K562 (cell line): Measurements from ENCODE around the gene WDR55. TPM values are rescaled to one million over a fixed set of nuclear protein-coding genes. Genes with fewer than 3 reads are reported as not detected.

ENCODE experiments used
- ATF7 ChIP-seq: fragments of 450-650 bp; IDR thresholded peaks from 2 replicates; pipeline ENCODE4 v1.7.1; 2014; ENCODE audit warnings: mild to moderate bottlenecking, moderate library complexity
- CBFB ChIP-seq: sonication (generic); formaldehyde crosslinking; IDR thresholded peaks from 2 replicates; pipeline ENCODE4 v1.4.0; 2020; ENCODE audit warnings: mild to moderate bottlenecking, missing genetic modification reagents
- CEBPG ChIP-seq, 3 experiments: fragments of 200-800 bp in 1 of 3; sonication (Bioruptor generic) in 1 of 3; sonication (generic) in 1 of 3; formaldehyde crosslinking in 1 of 3; IDR thresholded peaks in 2 of 3; conservative IDR thresholded peaks in 1 of 3; 2 replicates each; pipeline versions ENCODE4 v1.6.1 to v1.8.0; 2016 to 2022; ENCODE audit warnings: missing compliant biosample characterization in 2 of 3, missing genetic modification characterization in 2 of 3, mild to moderate bottlenecking in 1 of 3, missing genetic modification reagents in 1 of 3
- CHD1 ChIP-seq: fragments of 200-600 bp; sonication (generic); IDR thresholded peaks from one replicate; pipeline ENCODE4 v1.6.1; 2012; ENCODE audit warnings: mild to moderate bottlenecking, moderate library complexity, low read length, inconsistent platforms
- EGR1 ChIP-seq: fragments of 450-650 bp; conservative IDR thresholded peaks from 2 replicates; pipeline ENCODE4 v1.6.1; 2017; ENCODE audit warnings: mild to moderate bottlenecking
- EWSR1 ChIP-seq: fragments of 450-650 bp; IDR thresholded peaks from 2 replicates; pipeline ENCODE4 v1.6.1; 2018; ENCODE audit warnings: borderline replicate concordance, mild to moderate bottlenecking, low read depth, moderate library complexity; ENCODE audit not compliant: partially characterized antibody
- FOXA1 ChIP-seq: fragments of 450-650 bp; IDR thresholded peaks from 2 replicates; pipeline ENCODE4 v1.6.1; 2016; ENCODE audit warnings: mild to moderate bottlenecking, borderline replicate concordance
- HNRNPH1 ChIP-seq: fragments of 200-400 bp; formaldehyde crosslinking; optimal IDR thresholded peaks from 2 replicates; pipeline ENCODE3; 2017; ENCODE audit warnings: low read depth, mild to moderate bottlenecking, low read length, moderate library complexity
- RBBP5 ChIP-seq: fragments of 200-600 bp; sonication (generic); IDR thresholded peaks from 2 replicates; pipeline ENCODE4 v1.6.1; 2012; ENCODE audit warnings: borderline replicate concordance, mild to moderate bottlenecking, low read length, control low read depth, inconsistent platforms; ENCODE audit not compliant: insufficient read depth, poor library complexity, severe bottlenecking
- SMARCA4 ChIP-seq: fragments of 450-650 bp; IDR thresholded peaks from 2 replicates; pipeline ENCODE4 v1.6.1; 2016
- SMC3 ChIP-seq: conservative IDR thresholded peaks from 2 replicates; pipeline ENCODE4 v1.6.1; 2011; ENCODE audit warnings: low read depth, low read length, improper control_type of control experiment; ENCODE audit not compliant: insufficient read depth
- SOX6 ChIP-seq: fragments of 450-650 bp; IDR thresholded peaks from 2 replicates; pipeline ENCODE4 v1.6.1; 2014; ENCODE audit warnings: mild to moderate bottlenecking
- SREBF1 ChIP-seq: fragments of 150-350 bp; IDR thresholded peaks from 2 replicates; pipeline ENCODE4 v1.6.1; 2014; ENCODE audit warnings: antibody characterized with exemption, low read depth, low read length, borderline replicate concordance
- SRSF1 ChIP-seq: fragments of 200-400 bp; formaldehyde crosslinking; IDR thresholded peaks from 2 replicates; pipeline ENCODE4 v1.6.1; 2017; ENCODE audit warnings: mild to moderate bottlenecking, low read depth, low read length, moderate library complexity
- ZMIZ1 ChIP-seq, 2 experiments: fragments of 150-350 bp in 1 of 2; IDR thresholded peaks; 2 replicates each; pipeline ENCODE4 v1.6.1; 2012 to 2016; ENCODE audit warnings: low read depth in 2 of 2, low read length in 2 of 2, mild to moderate bottlenecking in 1 of 2, moderate library complexity in 1 of 2
- ZNF140 ChIP-seq: fragments of 250-450 bp; sonication (Bioruptor Pico); IDR thresholded peaks from 2 replicates; pipeline ENCODE4 v1.8.0; 2021; ENCODE audit warnings: moderate library complexity, mild to moderate bottlenecking, inconsistent platforms
- ZNF444 ChIP-seq: fragments of 250-450 bp; sonication (Bioruptor Pico); IDR thresholded peaks from 2 replicates; pipeline ENCODE4 v1.4.0; 2020; ENCODE audit warnings: mild to moderate bottlenecking, moderate library complexity
- ZNF584 ChIP-seq: fragments of 200-800 bp; sonication (Bioruptor generic); IDR thresholded peaks from 2 replicates; pipeline ENCODE4 v1.6.1; 2016; ENCODE audit warnings: low read depth, mild to moderate bottlenecking, missing genetic modification characterization, missing compliant biosample characterization
- polyA plus RNA-seq, 8 experiments: library from polyadenylated mRNA; depleted of rRNA in 4 of 8; stranded (reverse) in 5 of 8; unstranded in 3 of 8; fragments of >200 nt; fragmentation: Nextera tagmentation in 2 of 8; fragmentation: Illumina TruSeq in 1 of 8; extraction: Ambion mirVana in 2 of 8; extraction: Trizol in 1 of 8; gene quantifications; 2 replicates each; pipeline versions ENCODE4 v1.2.1 to v1.2.3, GENCODE V29; 2011 to 2014; ENCODE audit warnings: inconsistent platforms in 1 of 8, missing spikeins in 1 of 8
- total RNA-seq, 7 experiments: library from RNA; depleted of rRNA in 6 of 7; stranded (reverse); fragments of >200 nt in 6 of 7; fragmentation: Illumina TruSeq in 2 of 7; extraction: Trizol in 2 of 7; gene quantifications; 2 replicates each; pipeline versions ENCODE4 v1.2.1 to v1.2.3, GENCODE V29; 2011 to 2021; ENCODE audit warnings: low replicate concordance in 1 of 7
- TF ChIP-seq, protein P1 (sequence below): fragments of 250-450 bp; sonication (Bioruptor Pico); IDR thresholded peaks from 2 replicates; pipeline ENCODE4 v1.5.0; 2022; ENCODE audit warnings: mild to moderate bottlenecking
- TF ChIP-seq, protein P2 (sequence below): fragments of 450-650 bp; formaldehyde crosslinking; IDR thresholded peaks from 2 replicates; pipeline ENCODE4 v1.4.0; 2020; ENCODE audit warnings: mild to moderate bottlenecking, moderate library complexity

The WDR55 gene
- total and polyA plus RNA-seq, 9 of the 15 experiments (the other 6 are each of a cell fraction or from before 2014, with no cell fraction given), result 5.2 to 45.0 (median 29.3) TPM

DNA sequence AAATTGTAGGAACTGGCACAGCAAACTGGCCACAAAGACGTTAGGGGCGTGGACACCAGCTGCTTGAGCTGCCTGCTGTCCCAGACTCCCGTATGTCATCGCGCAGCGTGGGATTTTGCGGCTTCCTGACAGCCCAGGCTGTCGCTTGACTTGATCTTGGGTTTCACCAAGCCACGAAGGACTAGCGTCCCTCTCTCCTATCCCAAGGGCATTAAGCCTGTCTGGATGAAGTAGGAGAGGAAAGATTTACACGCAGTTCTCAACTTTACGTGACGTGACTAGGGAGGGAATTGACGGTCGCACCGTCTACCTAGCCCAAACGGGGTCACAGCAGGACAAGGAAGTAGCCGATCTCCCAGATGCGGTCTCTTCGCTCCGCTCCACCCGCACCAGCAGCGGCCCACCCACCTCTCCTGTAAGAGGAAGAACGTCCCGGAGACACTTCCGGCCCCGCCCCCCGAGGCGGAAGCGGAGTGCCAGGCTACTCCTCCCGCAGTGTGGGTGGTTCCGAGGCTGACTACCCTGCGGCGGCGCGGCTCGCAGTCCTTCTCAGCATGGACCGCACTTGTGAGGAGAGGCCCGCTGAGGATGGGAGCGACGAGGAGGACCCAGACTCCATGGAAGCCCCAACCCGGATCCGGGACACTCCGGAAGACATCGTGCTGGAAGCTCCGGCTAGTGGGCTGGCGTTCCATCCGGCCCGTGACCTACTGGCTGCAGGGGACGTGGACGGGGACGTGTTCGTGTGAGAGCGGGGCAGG, at the start of gene WDR55 (continued):
- TF ChIP-seq CBFB (CRISPR knock-in tag) (peak; percentile 90), ATF7 (peak; percentile 87), SREBF1 (no peak), CEBPG (CRISPR knock-in tag; IDR thresholded peaks at IDR 0.05) (no peak), CEBPG (tag; conservative IDR thresholded peaks at IDR 0.05 in 1 of 2, IDR thresholded peaks at IDR 0.05 in 1 of 2) (no peak), CHD1 (peak; percentile 54), SRSF1 (no peak), SMARCA4 (peak; percentile 37; the same call in 1 of the 2 replicates), ZMIZ1 (IDR thresholded peaks at IDR 0.05; ENCODE audit: low read depth in 2 of 2, low read length in 2 of 2) (no peak), SMC3 (no peak), RBBP5 (peak; percentile 80), ZNF584 (no peak), ZNF444 (CRISPR knock-in tag) (no peak), HNRNPH1 (no peak), SOX6 (peak; percentile 39; the same call in 1 of the 2 replicates), FOXA1 (no peak), EWSR1 (no peak), ZNF140 (no peak), EGR1 (peak; percentile 87)
- TF ChIP-seq, protein P1, sequence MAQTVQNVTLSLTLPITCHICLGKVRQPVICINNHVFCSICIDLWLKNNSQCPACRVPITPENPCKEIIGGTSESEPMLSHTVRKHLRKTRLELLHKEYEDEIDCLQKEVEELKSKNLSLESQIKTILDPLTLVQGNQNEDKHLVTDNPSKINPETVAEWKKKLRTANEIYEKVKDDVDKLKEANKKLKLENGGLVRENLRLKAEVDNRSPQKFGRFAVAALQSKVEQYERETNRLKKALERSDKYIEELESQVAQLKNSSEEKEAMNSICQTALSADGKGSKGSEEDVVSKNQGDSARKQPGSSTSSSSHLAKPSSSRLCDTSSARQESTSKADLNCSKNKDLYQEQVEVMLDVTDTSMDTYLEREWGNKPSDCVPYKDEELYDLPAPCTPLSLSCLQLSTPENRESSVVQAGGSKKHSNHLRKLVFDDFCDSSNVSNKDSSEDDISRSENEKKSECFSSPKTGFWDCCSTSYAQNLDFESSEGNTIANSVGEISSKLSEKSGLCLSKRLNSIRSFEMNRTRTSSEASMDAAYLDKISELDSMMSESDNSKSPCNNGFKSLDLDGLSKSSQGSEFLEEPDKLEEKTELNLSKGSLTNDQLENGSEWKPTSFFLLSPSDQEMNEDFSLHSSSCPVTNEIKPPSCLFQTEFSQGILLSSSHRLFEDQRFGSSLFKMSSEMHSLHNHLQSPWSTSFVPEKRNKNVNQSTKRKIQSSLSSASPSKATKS, result no peak
- TF ChIP-seq, protein P2, sequence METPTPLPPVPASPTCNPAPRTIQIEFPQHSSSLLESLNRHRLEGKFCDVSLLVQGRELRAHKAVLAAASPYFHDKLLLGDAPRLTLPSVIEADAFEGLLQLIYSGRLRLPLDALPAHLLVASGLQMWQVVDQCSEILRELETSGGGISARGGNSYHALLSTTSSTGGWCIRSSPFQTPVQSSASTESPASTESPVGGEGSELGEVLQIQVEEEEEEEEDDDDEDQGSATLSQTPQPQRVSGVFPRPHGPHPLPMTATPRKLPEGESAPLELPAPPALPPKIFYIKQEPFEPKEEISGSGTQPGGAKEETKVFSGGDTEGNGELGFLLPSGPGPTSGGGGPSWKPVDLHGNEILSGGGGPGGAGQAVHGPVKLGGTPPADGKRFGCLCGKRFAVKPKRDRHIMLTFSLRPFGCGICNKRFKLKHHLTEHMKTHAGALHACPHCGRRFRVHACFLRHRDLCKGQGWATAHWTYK (CRISPR knock-in tag), result no peak; the same call in 1 of the 2 replicates
